ENCODE data around the gene FSTL4.

FSTL4 gene

DNA sequence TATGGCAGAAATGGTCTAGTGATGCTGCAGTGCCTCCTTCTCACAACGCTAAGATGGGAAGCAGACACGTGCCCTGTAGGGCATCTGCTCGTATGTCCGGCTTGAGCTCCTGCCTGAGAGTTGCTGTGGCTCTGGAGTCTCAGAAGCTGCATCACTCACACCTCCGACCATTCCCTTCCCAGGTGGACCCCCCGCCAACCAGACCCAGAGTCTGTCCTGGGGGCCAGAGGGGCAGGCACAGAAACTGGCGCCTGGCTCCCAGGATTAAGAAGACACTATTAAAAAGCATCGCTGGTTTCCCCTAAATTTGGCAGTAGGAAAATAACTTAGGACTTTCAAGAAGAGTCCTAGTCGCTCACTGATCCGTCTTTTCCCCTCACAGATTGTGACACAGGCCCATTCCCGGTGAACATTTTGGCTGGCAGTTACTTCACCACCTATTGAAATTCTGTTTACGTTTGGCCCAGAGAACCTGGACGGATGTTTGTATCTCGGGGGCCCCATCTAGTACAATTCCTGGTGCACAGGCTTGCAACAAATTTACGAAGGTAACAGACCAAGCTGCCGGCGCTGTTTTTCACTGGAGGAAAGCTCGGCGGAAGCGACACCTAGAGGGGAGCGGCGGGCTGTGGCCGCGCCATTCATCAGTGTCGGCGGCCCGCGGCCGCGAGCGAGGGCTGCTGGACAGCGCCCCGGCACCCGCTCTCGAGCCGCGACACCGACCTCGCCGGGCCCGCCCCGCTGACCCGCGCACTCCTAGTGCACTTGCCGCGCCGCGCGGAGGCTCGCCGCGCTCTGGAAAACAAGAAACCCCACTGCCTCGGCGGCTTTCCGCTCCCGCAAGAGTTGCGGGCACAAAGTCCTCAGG lies 1.6 kb downstream of the FSTL4 start:
- DNase-seq (ENCODE audit: low read depth), result no peak

DNA sequence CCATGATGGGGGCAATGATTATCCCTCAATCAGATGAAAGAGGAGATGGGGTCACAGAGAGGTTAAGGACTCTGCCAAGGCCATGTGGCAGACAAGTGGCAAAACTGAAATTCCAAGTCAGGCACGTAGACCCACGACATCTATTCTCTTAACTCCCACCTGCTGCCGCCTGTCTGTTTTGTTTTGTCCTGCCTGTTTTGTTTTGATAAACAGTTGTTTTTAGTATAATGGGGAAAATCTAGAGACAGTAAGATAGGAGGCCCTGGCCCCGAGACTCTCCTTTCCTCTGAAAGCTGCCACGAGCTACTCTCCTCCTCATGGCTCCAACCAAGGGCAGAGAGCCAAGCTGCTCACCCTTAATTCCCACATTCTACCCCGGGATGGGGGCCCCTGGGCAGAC lies 4.9 kb downstream of the FSTL4 start:
- DNase-seq (ENCODE audit: low read depth), result no peak

DNA sequence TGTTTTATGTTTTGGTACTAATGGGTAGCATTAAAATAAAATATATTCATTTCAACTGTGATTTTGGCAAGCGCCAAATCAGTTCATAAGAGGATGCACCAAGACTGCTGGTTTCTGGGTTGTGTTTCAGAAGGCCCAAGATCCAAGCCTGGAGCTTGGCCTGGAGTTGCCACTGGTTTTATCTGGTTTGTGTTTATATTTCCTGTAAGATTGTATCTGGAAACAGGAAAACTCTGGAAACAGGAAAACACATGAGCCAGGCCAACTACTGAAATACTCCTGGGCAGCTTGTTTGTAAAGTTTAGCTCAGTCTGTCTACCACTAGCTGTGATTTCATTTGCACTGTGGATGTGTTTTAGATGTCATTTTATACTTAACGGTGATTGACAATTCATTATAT lies 5.5 kb downstream of the FSTL4 start:
- no peak for DNase-seq (ENCODE audit: low read depth)

DNA sequence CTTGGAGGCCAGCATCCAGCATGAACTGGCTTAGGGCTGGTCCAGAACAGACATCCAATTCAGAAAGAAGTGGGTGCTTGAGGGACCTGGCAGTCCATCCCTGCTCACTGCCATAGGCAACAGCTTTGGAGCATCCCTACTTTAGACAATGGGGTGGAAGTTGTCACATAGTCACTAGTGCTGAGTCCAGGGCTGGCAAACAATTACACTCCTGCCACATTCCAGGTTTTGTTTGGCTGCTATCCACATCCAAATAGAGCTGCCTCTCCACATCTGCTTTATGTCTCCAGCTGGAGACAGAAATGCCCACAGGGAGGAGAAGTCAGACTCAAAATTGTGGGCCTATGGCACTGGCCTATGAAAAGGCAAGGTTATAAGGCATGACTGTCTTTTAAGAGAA lies 7.0 kb downstream of the FSTL4 start:
- no peak for DNase-seq (ENCODE audit: low read depth)

DNA sequence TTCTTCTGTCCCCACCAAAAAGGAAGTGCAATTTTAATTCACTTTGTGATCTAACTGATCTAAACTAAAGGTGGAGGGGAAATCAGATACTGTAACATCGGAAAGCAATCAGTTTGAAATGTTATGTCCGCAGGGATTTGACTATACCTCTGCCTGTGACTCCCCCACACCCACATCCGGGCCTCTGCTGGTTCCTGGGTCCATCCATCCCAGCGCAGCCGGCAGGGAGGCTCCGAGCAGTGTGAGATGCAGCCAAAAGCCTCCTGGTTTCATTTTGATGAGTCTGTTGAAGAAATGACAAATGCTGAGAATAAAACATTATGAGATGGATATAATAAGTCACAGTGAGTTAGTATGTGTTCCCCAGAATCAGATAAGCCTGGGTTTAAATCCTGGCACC lies 8.6 kb downstream of the FSTL4 start:
- no peak for DNase-seq (ENCODE audit: low read depth)

DNA sequence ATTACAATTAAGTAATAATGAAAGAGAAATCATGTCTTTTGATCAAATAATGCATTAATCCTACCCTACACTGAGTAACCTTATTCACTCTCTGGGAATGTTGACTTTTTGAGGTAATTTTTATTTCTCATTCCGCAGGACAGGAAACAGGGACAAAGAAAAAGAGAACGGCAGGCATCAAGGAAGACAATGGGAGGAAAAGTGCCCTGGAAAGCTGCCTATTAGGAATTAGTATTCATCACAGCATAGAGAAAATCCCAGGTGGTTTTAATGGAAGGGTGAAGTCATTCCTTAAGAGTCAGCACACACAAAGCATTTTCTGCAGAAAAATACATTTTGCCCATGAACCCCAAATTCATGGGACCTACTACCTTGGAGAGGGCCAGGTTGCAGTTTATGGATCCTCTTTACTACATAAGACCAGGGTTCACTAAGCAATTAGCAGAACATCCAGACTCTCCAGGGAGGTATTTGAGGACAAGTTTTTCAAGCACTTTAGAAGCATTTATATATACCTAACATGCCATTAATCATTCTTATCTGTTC lies 9.4 kb downstream of the FSTL4 start:
- no peak for DNase-seq (ENCODE audit: low read depth)

DNA sequence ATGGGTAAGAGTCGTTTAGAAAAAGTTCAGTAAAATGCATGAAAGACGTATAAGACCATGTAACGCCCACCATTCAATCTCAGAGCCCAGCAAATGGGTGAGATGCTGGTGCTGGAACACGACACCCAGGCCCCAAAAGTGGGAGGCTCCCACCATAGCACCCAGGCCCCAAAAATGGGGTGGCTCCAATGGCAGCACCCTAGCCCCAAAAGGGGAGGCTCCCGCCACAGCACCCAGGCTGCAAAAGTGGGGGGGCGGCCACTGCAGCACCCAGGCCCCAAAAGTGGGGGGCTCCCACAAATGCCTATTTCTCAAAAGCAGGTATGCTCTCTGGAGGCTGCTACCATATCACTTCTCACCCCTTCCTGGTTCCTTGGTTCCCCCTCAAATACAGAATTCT lies 12.7 kb downstream of the FSTL4 start:
- no peak for DNase-seq (ENCODE audit: low read depth)

DNA sequence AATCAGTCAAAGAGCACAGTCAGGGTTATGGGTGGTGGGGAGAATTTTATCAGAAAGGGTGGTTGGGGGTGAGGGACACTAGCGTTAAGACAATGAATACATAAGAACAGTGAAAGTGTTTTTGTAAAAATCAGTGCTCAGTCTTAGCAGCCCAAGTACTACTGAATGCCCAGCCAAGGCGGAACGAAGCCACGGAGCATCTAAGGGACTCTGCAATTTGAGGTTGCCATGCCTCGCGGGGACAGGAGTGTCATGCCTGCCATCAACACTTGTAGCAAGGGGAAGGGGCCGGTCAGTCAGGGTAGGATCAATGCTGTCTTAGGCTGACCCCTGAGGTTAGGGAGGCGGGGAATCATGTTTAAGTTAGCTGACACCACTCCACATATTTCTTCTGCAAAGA lies 13.3 kb downstream of the FSTL4 start:
- no peak for DNase-seq (ENCODE audit: low read depth)

DNA sequence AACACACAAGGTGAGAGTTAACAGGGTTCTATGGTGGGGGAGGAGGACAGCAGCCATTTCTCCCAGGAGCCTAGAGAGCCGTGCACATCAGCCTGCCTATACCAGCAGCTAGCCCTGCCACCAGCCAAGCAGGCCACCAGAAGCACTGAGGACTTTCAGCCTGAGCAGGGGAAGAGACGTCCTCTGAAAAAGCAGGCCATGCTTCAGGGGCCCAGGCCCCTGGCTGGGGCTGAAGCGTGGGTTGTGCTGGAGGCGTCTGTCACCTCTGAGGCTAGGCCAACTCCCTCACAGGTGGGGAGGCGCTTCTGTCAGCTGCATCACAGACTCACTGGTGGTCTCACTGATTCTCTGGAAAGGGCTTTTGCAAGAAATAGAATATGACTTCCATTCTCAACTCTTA lies 16.3 kb downstream of the FSTL4 start:
- DNase-seq (ENCODE audit: low read depth), result no peak

DNA sequence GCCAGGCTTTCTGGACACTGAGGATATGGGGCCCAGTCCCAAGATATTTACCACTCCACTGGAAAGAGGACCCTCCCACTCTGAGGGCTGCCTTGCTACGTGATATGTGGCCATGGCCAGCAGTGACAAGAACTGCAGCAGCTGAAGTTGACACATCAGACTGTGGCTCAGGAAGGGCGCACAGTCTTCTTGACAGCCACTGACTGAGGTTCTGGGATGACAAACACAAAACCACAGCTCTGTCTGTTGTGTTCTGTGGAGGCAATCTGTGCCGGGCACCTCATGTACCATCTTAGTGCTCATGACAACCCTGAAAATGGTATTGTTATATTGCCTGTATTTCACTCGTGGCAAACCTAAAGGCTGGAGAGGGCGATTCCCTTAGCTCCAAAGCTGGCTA lies 16.9 kb downstream of the FSTL4 start:
- no peak for DNase-seq (ENCODE audit: low read depth)

DNA sequence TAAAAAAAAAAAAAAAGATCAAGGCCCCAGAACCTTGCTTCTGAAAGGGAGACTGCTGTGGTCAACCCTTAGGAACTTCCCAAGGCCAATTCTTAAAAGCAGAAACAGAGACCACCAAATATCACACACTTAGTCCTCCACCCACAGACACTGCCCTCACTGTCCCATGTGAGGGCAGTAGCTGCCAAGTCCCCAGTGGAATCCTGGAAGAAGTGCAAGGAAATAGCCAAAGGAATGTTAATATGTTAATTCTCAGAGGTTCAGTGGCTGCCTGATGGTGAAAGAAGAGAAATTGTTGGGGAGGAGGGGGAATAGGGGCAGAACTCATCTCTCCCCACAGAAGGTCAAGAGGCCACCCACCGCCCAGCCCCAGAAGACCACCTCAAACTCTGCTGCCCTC lies 23.1 kb downstream of the FSTL4 start:
- no peak for DNase-seq (ENCODE audit: low read depth)

DNA sequence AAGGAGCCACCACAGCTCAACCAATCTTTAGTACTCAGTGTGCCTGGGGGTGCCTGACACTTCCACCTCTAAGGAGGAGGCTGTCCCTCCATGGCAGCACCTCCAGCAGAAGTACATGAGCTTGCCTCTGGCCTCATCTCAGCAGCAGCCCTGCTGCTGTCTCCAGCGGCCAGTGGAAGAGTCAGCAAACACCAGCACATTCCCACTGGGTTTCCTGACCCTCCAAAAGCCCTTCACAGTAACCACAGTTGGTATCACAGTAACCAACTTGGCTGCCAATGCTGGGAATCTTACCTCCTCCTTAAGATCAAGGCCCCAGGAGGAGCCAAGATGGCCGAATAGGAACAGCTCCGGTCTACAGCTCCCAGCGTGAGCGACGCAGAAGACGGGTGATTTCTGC lies 29.4 kb downstream of the FSTL4 start:
- no peak for DNase-seq (ENCODE audit: low read depth)

DNA sequence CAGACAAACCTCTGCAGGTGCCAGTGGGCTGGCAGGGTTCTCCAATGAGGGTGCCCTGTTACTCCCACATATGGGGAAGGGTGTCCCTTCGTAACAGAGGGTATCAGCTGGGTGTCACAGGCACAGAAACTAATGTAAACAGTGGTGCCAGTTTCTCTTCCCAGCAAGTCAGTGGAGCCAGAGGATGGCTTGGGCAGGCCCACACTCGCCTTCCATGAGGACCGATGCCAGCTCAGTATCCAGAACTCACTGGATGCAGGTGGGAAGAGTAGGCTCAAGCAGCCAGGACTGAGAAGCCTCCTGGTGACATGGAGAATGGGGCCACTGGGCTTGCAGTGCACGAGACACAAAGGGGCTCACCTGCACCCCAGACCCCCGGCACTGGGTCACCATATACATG lies 30.4 kb downstream of the FSTL4 start:
- no peak for DNase-seq (ENCODE audit: low read depth)

DNA sequence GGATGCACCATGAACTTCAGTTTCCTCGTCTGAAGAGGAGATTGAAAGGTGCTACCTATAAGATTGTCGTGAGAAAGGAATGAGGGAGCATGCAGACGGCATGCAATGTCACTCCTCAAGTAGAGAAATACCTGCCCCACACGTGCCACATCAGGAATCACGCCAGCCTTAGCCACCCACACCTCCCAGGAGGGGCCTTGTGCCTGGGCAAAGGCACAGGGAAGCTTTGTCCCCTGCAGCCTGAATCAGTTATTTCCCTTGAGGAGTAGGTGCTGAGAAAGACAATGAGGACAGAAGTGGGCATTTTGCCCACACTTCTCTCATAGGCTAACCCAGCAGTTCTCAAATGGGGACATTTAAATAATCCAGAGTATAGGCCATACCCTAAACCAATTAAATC lies 31.0 kb downstream of the FSTL4 start:
- DNase-seq (ENCODE audit: low read depth), result no peak

DNA sequence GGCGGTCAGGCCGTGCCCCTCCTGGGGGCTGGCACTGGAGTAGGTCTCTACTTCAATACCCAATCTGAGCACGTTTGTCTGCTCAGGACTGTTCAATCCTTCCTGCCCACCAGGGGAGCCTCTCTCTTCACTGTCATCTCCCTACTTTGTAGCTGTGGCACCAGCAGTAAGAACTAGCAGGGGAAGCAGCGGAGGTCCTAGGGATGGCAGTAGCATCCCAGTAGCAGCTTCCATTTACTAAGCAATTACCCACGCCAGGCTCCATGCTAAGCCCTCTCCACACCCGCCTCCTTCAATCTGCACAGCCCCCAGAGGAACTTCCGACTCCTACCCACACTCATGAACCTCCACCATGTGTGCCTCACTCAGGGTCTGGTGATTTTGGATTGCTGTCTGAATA lies 31.7 kb downstream of the FSTL4 start:
- DNase-seq (ENCODE audit: low read depth), result no peak

DNA sequence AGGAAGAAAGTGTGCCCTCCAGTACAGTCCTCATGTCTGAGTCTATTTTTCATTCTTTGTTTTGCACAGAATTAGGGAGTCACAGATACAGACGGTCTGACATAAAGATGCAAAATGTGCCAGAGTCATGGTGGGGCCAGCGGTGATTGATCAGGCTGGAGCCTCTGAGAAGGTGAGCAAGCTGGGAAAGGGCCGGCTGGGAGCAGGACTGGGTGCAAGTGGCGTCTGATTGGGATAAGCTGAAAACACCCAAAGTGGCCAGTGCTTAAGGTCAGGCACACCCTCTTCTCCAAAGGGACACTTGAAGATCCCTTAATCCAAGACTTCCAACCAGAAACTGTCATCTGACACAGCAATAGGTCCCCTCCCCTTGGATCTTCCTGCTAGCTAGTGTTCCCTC lies 32.6 kb downstream of the FSTL4 start:
- DNase-seq (ENCODE audit: low read depth), result no peak

DNA sequence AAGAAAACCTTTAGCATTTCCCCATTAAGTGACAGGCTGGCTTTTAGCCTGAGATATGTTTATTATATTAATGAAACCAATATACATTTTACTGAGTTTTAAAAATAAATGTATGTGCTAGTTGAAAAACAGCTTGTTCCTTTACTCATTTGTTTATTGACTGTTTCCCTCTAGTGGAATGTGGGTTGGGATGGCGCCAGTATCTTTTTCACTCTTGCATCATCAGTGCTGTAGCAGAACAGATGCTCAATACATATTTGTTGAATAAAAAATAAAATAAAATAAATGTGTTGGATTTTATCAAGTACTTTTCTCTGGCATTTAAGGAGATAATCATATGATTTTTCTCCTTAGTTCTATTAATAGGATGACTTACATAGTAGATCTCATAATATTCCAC lies 43.0 kb downstream of the FSTL4 start:
- no peak for DNase-seq (ENCODE audit: low read depth)

DNA sequence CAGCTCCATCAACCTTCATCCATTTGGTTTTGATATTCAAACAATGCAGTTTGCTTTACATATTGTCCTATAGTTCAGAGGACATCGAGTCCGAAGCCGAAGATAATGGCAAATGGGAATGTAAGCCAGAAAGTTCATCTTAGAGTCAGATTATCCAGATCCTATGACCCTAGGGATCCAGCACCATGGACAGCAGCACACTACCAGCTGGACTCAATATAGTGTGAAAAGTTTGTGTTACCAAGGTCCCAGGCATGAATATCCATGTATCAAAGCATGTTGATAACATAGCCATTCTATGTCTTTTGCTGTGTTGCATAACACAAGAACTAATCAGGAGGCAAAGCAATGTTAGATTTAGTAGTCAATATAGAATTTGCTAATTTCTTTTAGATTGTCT lies 46.3 kb downstream of the FSTL4 start:
- no peak for DNase-seq (ENCODE audit: low read depth)

DNA sequence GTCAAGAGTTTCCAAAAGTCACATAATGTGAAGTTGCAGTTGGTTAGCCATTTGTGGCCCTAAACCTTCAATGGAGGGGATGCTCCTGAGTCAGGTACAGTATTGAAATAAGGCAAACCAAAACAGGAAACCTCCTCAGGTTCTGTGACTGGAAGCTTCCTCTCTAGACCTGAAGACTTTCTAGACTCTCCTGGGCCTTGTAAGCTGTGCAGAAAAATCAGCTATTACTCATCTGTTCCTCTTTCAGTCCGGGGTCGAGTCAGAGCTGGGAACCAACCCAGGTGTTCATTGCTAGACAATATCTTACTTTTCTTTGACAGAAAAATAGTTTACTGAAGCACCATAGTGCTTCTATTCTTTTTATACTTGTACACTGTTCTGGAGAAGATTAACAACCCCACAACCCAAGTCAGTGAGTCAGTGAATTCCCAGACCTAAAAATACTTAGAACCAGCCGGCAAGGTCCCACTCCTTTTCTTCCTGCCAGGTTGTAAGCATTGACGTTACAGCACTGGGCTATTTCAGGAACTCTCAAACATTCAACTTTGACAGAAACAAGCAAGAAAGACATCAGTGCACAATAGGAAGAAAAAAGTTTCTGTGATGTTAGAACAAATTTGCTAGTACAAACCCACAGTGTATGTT lies 47.3 kb downstream of the FSTL4 start:
- no peak for DNase-seq (ENCODE audit: low read depth)

DNA sequence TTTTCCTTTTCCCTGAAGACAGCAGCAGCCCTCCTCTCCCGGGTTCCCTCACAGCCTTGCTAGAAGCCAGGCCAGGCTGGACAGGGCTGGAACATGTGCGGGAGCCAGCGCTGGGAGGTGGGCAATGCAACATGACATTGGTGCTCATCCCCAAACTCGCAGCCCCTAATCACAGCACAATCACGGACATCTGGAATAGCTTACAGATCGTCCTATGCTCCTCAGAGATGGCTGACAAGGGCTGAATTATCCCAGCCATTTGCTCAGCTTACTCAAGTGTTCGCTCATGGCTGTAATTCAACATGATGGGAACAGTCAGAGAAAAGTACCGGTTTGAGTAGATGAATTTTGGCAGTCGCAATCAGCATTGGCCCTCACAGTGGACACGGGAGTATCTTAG lies 49.8 kb downstream of the FSTL4 start:
- no peak for DNase-seq (ENCODE audit: low read depth)

DNA sequence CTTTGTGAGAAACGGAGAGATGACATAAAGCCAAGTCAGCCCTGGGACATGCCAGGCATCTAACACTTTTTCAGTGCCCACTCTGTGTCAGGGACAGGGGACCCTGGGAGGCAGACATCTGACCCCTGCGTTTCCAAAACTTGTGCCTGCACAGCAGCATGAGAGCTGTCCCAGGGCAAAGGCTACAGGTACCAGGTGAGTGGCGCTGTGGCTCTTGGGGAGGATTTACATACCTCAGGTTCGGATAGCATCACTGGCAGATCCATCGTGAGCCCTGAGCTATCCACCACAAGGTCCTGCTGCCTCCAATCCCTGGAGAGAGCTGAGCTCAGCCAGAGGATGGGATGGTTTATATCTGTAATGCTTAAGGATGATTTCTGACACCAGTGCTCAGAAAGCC lies 52.4 kb downstream of the FSTL4 start:
- DNase-seq (ENCODE audit: low read depth), result no peak

DNA sequence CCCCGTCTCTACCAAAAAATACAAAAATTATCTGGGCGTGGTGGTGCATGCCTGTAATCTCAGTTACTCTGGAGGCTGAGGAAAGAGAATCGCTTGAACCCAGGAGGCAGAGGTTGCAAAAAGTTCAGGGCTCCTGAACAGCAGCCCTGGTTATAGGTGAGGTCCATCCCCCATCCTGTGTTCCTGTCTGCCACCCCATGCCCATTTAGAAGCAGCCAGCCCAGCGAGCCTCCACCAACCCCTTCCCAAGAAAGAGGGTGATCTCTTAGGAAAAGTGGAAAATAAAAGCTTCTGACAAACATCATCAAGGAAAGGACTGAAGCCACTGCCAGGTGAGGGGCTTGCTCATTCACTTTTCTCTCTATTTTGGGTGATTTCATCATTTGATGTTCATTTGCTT lies 55.8 kb downstream of the FSTL4 start:
- DNase-seq (ENCODE audit: low read depth), result no peak

DNA sequence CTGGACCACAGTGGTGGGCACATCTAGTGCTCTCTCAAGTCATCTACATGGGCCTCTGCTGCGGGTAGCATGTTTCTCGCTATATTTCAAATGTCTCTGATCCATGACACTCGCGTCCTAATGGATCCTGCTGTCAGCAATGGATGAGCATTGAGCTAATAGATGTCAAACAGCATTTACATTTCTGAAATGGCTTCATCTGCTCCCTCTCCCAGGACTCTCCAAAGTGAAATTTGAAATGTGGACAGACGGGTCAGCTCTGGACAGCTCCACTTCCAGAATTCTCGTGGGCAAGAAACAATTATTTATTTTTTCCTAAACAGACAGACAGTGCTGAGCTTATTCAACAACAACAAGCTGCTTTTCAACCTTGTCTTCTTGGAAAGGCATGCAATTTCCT lies 58.1 kb downstream of the FSTL4 start:
- DNase-seq (ENCODE audit: low read depth), result no peak

All from stimulated activated CD8-positive, alpha-beta memory T cell treated with anti-CD3 and anti-CD28 coated beads, Interleukin-4, amount 100 ng/mL, for 24 hours (primary cell).